Lower leg skin (tissue), 3 donors: Measurements from ENCODE around the gene ADM5.

Source experiments
- POLR2A ChIP-seq, 2 donors: fragments of 450-650 bp; IDR thresholded peaks; one replicate each; pipeline ENCODE4 v1.6.1; 2016 to 2017; ENCODE audit warnings: antibody characterized with exemption in 2 of 2, mild to moderate bottlenecking in 1 of 2, moderate library complexity in 1 of 2
- TF ChIP-seq, protein P1 (sequence below), 3 donors: fragments of 450-650 bp; IDR thresholded peaks; one replicate each; pipeline ENCODE4 v1.5.1; 2016; ENCODE audit warnings: antibody characterized with exemption in 3 of 3, mild to moderate bottlenecking in 3 of 3, moderate library complexity in 2 of 3

DNA sequence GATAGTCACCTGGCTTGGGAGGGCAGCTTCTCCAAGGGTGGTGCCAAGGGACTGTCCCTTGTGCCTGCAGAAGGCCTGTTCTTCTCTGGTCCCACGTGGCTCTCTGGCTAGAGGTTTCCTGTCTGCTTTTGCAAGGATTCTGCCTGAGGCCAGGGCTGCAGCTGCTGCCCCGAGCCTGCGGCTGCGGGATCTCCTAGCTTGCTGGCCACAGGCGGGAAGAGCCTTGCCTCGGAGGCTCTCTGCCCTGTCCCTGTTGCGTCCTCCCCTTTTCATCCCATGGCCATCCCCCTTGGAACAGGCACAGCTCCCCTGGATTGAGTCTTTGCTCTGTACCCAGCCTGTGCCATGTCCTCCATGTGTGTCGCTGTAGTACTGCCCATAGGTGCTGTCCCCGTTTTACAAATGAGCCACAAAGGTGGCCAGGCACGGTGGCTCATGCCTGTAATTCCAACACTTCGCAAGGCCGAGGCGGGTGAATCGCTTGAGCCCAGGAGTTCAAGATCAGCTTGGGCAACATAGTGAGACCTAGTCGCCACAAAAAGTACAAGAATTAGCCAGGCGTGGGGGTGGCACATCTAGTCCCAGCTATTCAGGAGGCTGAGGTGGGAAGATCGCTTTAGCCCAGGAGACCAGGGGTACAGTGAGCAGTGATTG is 32.8 kb upstream of the ADM5 start:
- TF ChIP-seq POLR2A (IDR thresholded peaks at IDR 0.05), result no peak
- TF ChIP-seq, protein P1, sequence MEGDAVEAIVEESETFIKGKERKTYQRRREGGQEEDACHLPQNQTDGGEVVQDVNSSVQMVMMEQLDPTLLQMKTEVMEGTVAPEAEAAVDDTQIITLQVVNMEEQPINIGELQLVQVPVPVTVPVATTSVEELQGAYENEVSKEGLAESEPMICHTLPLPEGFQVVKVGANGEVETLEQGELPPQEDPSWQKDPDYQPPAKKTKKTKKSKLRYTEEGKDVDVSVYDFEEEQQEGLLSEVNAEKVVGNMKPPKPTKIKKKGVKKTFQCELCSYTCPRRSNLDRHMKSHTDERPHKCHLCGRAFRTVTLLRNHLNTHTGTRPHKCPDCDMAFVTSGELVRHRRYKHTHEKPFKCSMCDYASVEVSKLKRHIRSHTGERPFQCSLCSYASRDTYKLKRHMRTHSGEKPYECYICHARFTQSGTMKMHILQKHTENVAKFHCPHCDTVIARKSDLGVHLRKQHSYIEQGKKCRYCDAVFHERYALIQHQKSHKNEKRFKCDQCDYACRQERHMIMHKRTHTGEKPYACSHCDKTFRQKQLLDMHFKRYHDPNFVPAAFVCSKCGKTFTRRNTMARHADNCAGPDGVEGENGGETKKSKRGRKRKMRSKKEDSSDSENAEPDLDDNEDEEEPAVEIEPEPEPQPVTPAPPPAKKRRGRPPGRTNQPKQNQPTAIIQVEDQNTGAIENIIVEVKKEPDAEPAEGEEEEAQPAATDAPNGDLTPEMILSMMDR (IDR thresholded peaks at IDR 0.05), result no peak
